Colon (tissue), 2 donors: ENCODE data around the gene PRR9.
"Not testable (repeated sequence)": the region's sequence is repeated elsewhere in the genome, so short reads cannot be mapped to it uniquely, and the experiment has no call there.

ENCODE experiments used
- FAIRE-seq: peaks from 2 replicates; lab custom pipeline; 2012; peaks lifted over from hg19 to GRCh38; lab: Jason Lieb, UNC
- donor health status: control.
- donor health status: control.

PRR9 gene, protein sequence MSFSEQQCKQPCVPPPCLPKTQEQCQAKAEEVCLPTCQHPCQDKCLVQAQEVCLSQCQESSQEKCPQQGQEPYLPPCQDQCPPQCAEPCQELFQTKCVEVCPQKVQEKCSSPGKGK

DNA sequence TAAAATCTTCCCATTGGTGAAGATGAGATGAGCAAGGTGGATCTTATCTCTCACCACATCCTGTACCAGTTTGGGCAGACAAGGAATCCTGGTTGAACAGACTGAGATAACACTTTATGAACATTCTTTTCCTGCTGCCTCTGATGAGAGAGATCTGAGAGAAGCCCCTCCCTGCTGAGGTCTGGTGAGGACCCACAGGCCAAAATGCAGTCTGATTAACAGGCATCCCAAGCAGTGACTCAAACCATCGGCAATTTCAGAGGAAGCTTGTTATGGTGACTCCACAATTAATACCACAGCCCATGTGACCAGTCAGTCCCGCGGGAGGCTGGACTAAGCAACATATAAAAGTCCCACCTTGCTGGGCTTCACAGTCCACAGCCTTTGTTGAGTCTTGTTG, at the start of gene PRR9:
TSS of gene PRR9 (plus strand) at position 373 of the 400 bp plus-strand sequence. CDS start 561 bp downstream, outside the sequence.
- no peak for FAIRE-seq

- no peak for FAIRE-seq
Measured at GRCh38 chr1:153168686-153169085, 48.7 kb upstream of the PRR9 start.

DNA sequence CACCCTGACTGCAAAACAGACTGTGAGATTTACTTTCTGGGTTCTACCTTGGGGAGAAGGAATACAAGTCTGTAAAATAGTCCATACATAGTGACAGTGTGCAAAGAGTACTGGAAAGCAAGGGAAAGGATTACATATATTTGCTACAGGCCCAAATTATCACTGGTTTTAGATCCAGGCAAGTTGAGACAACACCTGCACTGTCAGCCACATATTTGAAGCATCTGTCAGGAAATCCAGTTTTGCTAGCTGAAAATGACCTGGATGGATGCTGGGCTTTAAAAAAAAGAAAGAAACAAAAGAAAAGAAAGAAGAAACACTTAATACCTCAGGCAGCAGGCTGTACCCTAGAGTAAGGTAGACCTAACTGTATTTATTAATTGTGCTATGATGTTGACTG, 42.8 kb upstream of the PRR9 start:
- FAIRE-seq: no peak

- no peak for FAIRE-seq
Measured at GRCh38 chr1:153178922-153179321, 38.5 kb upstream of the PRR9 start.

GRCh38 chr1:153180556-153180955, 36.8 kb upstream of the PRR9 start:
- FAIRE-seq: no peak

DNA sequence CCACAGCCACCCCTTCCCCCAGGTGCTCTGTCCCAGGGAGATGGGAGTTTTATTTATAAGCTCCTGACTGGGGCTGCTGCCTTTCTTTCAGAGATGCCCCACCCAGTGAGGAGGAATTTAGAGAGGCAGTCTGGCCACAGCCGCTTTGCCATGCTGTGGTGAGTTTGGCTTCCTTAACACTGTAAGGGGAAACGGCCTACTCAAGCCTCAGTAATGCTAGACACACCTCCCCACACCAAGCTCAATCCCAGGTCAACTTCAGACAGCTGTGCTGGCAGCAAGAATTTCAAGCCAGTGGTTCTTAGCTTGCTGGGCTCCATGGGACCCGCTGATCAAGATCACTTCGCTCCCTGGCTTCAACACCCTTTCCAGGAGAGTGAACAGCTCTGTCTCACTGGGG, 29.1 kb upstream of the PRR9 start:
- FAIRE-seq: not testable (repeated sequence)

DNA sequence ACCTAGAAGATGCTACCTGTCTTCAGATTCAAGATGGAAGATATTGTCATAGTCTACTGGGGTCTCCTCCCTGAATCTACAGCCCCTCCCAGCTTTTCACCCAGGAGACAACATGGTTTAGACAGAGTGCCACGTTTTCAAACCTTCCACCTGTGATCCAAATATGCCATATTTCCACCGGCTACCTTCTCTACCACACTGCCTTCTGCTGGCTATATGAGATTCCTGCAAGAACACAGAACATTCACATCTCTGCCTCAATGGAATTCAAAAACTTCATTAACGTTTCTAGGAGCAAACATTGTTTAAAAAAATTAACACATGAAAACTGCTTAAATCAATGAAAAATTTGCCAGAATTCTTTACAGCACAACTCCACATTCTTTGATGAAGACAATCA, 27.0 kb upstream of the PRR9 start:
- no peak for FAIRE-seq

DNA sequence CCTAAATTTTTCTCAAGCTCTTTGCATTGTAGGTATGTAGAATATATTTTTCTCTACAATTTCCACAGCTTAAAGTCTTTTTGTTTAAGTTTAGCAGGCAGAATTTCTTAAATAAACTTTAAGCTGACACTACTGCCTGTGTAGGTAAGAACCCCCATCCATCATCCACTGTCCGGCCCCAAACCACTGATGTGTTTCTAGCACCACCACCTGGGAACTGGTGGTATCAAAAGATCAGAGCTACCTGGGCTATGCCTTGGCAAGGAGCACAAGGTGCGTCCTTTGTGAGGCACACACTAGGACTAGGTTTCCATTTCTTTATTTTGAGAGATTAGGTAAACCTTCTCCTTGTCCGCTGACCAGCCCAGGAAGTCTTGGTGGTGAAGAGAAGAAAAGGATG, 24.7 kb upstream of the PRR9 start:
- no peak for FAIRE-seq

GRCh38 chr1:153194331-153195050, 22.9 kb upstream of the PRR9 start:
- no peak for FAIRE-seq

DNA sequence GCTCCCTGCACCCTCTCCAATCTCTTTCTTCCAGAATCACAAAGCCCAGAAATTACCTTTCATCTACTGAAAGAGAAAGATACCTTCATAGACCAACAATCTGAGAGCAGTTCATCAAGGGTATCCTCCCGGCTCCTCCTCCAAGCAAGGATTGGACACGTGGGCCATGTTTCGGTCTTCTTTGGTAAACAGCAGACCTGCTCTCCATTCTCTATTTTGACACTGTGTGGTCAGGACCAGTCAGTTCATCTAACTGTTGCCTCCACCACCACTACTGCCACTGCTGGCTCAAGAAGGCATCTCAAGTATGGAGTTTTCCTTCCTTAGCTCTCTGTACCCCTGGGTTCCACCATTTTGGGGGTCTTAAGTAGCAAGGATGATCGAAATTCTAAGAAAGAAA, 22.2 kb upstream of the PRR9 start:
- no peak for FAIRE-seq

- no peak for FAIRE-seq
Measured at GRCh38 chr1:153202006-153202405, 15.4 kb upstream of the PRR9 start.

DNA sequence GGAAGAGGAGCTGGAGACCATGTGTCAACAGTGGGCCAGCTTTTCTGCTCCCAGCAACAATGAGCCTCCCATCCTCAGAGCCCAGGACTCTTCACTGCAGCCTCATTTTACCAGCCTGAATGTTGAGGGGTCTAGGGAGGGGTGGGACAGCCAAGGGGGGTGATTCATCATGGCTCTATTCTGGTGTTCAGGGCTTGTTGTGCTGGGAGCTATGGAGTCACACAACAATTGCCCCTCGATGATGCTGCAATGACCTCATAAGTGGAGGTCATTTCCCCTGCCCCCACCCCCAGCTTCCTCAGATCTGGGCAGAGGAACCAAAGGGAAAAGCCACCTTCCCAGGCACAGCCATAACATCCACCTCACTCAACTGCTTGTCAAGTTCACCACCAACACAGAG, 14.3 kb upstream of the PRR9 start, which contains the start of gene LELP1:
TSS of gene LELP1 (plus strand) at position 301 of the 400 bp plus-strand sequence. CDS start 1,278 bp downstream, outside the sequence.
- no peak for FAIRE-seq

GRCh38 chr1:153206631-153207030, 10.8 kb upstream of the PRR9 start:
- FAIRE-seq: no peak

- FAIRE-seq: no peak
Measured at GRCh38 chr1:153210206-153210605, 7.2 kb upstream of the PRR9 start.

DNA sequence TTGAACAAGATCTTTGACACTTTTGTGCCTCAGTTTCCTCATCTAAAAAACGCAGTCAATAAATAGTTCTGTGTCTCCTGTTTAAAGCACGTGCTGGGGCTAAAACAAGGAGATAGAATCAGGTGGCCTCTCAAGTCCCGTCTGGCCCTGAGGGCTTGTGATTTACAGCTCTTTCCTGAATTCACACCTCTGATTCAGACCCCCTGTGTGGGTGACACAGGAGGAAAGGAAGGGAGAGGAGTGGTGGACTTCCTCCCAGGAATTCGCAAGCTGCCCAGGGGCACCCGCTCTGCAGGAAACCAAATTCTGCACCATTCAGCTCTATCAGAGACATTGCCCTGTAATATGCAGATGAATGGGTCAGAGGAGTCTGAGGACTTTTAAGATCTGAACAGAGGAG, 5.2 kb upstream of the PRR9 start:
- no peak for FAIRE-seq

GRCh38 chr1:153213519-153213918, 3.9 kb upstream of the PRR9 start:
- FAIRE-seq: no peak

- no peak for FAIRE-seq
Measured at GRCh38 chr1:153217744-153218416, 496 bp downstream of the PRR9 start.

- FAIRE-seq: no peak
Measured at GRCh38 chr1:153220606-153221303, 3.4 kb downstream of the PRR9 start.

- FAIRE-seq: not testable (repeated sequence)
Measured at GRCh38 chr1:153223040-153223891, 5.9 kb downstream of the PRR9 start.

- FAIRE-seq: no peak
Measured at GRCh38 chr1:153227810-153228209, 10.4 kb downstream of the PRR9 start.

DNA sequence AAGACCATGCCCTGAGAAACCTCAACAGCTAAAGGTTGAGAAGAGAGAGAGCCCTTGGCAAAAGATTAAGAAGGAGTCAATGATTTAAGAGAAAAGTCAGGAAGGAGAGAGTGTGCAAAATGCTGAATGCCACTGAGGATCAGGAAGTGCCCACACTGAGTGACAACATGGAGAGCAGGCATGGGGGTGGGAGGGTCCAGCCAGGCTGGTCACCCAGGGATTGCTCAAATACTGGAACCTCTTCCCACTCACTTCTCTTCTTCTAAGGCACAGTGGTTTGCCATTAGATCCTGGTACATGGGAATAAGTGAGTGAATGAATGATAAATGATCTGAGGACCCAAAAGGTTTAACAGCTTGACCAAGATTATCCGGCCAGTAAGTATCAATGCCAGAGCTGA, 11.1 kb downstream of the PRR9 start:
- FAIRE-seq: no peak
